ENCODE results near the gene KCTD1.

DNA sequence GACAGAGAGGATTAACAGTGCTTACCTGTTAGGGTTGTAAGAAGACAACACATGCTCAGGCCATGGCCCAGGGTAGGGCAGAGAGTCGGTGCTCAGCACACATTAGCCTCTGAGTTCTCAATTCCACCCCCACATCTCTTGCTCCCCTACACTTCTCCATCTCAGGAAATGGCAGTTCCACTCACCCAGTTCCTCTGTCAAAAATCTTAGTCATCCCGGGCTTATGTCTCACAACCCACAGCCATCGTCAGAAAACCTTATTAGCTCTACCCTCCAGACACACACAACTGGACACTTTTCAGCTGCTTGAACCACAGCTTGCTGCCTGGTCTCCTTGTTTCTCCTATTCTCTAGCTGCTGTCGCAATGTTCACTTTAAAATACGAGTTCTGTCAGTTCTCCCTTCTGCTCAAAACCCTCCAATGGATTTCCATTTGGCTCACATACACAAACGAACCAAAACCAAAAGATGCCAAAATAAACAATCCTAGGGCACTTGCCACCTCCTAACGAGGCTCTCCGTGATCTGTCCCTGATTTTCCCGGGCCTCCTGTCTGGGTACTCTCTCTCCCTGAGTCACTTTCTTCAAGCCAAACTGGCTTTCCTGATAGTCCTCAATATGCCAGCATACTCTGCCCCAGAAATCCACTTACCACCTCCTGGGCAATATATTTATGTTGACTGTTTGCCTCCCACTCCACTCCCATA lies 89.7 kb downstream of the KCTD1 start:
- TF ChIP-seq, protein P1, sequence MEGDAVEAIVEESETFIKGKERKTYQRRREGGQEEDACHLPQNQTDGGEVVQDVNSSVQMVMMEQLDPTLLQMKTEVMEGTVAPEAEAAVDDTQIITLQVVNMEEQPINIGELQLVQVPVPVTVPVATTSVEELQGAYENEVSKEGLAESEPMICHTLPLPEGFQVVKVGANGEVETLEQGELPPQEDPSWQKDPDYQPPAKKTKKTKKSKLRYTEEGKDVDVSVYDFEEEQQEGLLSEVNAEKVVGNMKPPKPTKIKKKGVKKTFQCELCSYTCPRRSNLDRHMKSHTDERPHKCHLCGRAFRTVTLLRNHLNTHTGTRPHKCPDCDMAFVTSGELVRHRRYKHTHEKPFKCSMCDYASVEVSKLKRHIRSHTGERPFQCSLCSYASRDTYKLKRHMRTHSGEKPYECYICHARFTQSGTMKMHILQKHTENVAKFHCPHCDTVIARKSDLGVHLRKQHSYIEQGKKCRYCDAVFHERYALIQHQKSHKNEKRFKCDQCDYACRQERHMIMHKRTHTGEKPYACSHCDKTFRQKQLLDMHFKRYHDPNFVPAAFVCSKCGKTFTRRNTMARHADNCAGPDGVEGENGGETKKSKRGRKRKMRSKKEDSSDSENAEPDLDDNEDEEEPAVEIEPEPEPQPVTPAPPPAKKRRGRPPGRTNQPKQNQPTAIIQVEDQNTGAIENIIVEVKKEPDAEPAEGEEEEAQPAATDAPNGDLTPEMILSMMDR (conservative IDR thresholded peaks at IDR 0.05; ENCODE audit: low read depth, low read length), result no peak
- TF ChIP-seq EZH2 (IDR thresholded peaks at IDR 0.05; ENCODE audit: borderline replicate concordance, low read depth, low read length, poor library complexity, severe bottlenecking), result no peak
